GM23338 (cell line): ENCODE measurements around the gene ERBB4. TPM values are rescaled to one million over a fixed set of nuclear protein-coding genes. Genes with fewer than 3 reads are reported as not detected.

Experiments used
- ATAC-seq: fragments of 200-7000 bp; cut with Tn5 transposase; 3 replicates; pipeline ENCODE4 v1.9.1; 2020
- DNase-seq: peaks from one replicate; pipeline ENCODE4 v3.0.0-alpha.2; 2015; ENCODE audit warnings: low spot score
- H2AFZ ChIP-seq: fragments of 200-600 bp; sonication (generic); 2 replicates; pipeline ENCODE4 v1.8.0; 2016; ENCODE audit warnings: antibody characterized with exemption, mild to moderate bottlenecking, moderate library complexity
- H3F3A ChIP-seq: fragments of 200-600 bp; sonication (generic); replicated peaks from 2 replicates; pipeline ENCODE4 v1.8.0; 2017; ENCODE audit warnings: antibody characterized with exemption, mixed run types, low read depth
- H3K27ac ChIP-seq: fragments of 200-600 bp; sonication (generic); 2 replicates; pipeline ENCODE4 v1.6.1; 2016; ENCODE audit warnings: low read depth
- H3K27me3 ChIP-seq: fragments of 200-600 bp; sonication (generic); 2 replicates; pipeline ENCODE4 v1.8.0; 2016; ENCODE audit warnings: mild to moderate bottlenecking, mixed run types, moderate library complexity; ENCODE audit not compliant: insufficient read depth
- H3K36me3 ChIP-seq: fragments of 200-600 bp; sonication (generic); 2 replicates; pipeline ENCODE4 v1.8.0; 2016; ENCODE audit warnings: mild to moderate bottlenecking; ENCODE audit not compliant: insufficient read depth
- H3K4me1 ChIP-seq: fragments of 200-600 bp; sonication (generic); 2 replicates; pipeline ENCODE4 v1.8.0; 2016; ENCODE audit warnings: mild to moderate bottlenecking, moderate library complexity; ENCODE audit not compliant: insufficient read depth
- H3K4me2 ChIP-seq: fragments of 200-600 bp; sonication (generic); 2 replicates; pipeline ENCODE4 v1.7.1; 2017; ENCODE audit warnings: mixed run types
- H3K4me3 ChIP-seq: fragments of 200-600 bp; sonication (generic); 2 replicates; pipeline ENCODE4 v1.6.1; 2016; ENCODE audit warnings: mixed run types
- H3K79me2 ChIP-seq: fragments of 200-600 bp; sonication (generic); replicated peaks from 2 replicates; pipeline ENCODE4 v1.8.0; 2017; ENCODE audit warnings: mild to moderate bottlenecking; ENCODE audit not compliant: insufficient read depth
- H3K9me2 ChIP-seq: fragments of 200-600 bp; sonication (generic); 2 replicates; pipeline ENCODE4 v1.8.0; 2017; ENCODE audit not compliant: insufficient read depth
- H4K20me1 ChIP-seq: fragments of 200-600 bp; sonication (generic); replicated peaks from 2 replicates; pipeline ENCODE4 v1.8.0; 2017; ENCODE audit warnings: mild to moderate bottlenecking; ENCODE audit not compliant: insufficient read depth
- H3K27ac Mint-ChIP-seq: 2 replicates; pipeline ENCODE4 v1.8.0; 2020; ENCODE audit warnings: inconsistent platforms, mild to moderate bottlenecking, moderate library complexity, mixed read lengths
- H3K27me3 Mint-ChIP-seq: 3 replicates; pipeline ENCODE4 v1.8.0; 2022; ENCODE audit warnings: low read depth, mild to moderate bottlenecking, moderate library complexity, mixed read lengths, inconsistent platforms; ENCODE audit not compliant: insufficient read depth, poor library complexity
- H3K36me3 Mint-ChIP-seq: 3 replicates; pipeline ENCODE4 v1.8.0; 2021; ENCODE audit warnings: low read depth, mild to moderate bottlenecking, inconsistent platforms, moderate library complexity, mixed read lengths
- H3K4me1 Mint-ChIP-seq: 3 replicates; pipeline ENCODE4 v1.8.0; 2020; ENCODE audit warnings: mild to moderate bottlenecking, inconsistent platforms, mixed read lengths
- H3K4me3 Mint-ChIP-seq: 3 replicates; pipeline ENCODE4 v1.8.0; 2021; ENCODE audit warnings: moderate library complexity, mild to moderate bottlenecking, inconsistent platforms, mixed read lengths
- H3K9me3 Mint-ChIP-seq: 3 replicates; pipeline ENCODE4 v1.8.0; 2020; ENCODE audit warnings: moderate library complexity, mild to moderate bottlenecking, inconsistent platforms, mixed read lengths
- CREB1 ChIP-seq: fragments of 250-450 bp; sonication (Bioruptor Pico); IDR thresholded peaks from 2 replicates; pipeline ENCODE4 v1.5.0; 2020; ENCODE audit warnings: low read depth, mild to moderate bottlenecking, moderate library complexity
- CTCF ChIP-seq, 2 experiments: fragments of 200-600 bp in 1 of 2; sonication (generic) in 1 of 2; conservative IDR thresholded peaks; 2 replicates each; pipeline versions ENCODE4 v1.5.1 to v1.6.1; 2016 to 2017; ENCODE audit warnings: antibody characterized with exemption in 2 of 2, low read depth in 2 of 2, mild to moderate bottlenecking in 2 of 2, moderate library complexity in 1 of 2
- ETS1 ChIP-seq: IDR thresholded peaks from 2 replicates; pipeline ENCODE4 v1.6.1; 2016; ENCODE audit warnings: antibody characterized with exemption
- EZH2 ChIP-seq: fragments of 200-600 bp; sonication (generic); IDR thresholded peaks from one replicate; pipeline ENCODE4 v1.8.0; 2017; ENCODE audit warnings: antibody characterized with exemption, mild to moderate bottlenecking, low read depth; ENCODE audit not compliant: unreplicated experiment
- EZH2phosphoT487 ChIP-seq: fragments of 200-600 bp; sonication (generic); IDR thresholded peaks from one replicate; pipeline ENCODE4 v1.8.1; 2018; ENCODE audit warnings: antibody characterized with exemption; ENCODE audit not compliant: unreplicated experiment
- JUNB ChIP-seq: IDR thresholded peaks from one replicate; pipeline ENCODE4 v1.6.1; 2016; ENCODE audit warnings: antibody characterized with exemption; ENCODE audit not compliant: unreplicated experiment
- NANOG ChIP-seq: IDR thresholded peaks from 2 replicates; pipeline ENCODE4 v1.6.1; 2016; ENCODE audit warnings: antibody characterized with exemption, borderline replicate concordance
- POLR2AphosphoS5 ChIP-seq: IDR thresholded peaks from 2 replicates; pipeline ENCODE4 v1.6.1; 2016; ENCODE audit warnings: antibody characterized with exemption, low read depth
- REST ChIP-seq: IDR thresholded peaks from one replicate; pipeline ENCODE4 v1.6.1; 2018; ENCODE audit warnings: antibody characterized with exemption; ENCODE audit not compliant: unreplicated experiment
- STAT1 ChIP-seq: IDR thresholded peaks from one replicate; pipeline ENCODE4 v1.6.1; 2016; ENCODE audit warnings: antibody characterized with exemption; ENCODE audit not compliant: unreplicated experiment
- ZNF114 ChIP-seq: fragments of 250-450 bp; sonication (Bioruptor Pico); IDR thresholded peaks from 2 replicates; pipeline ENCODE4 v1.5.0; 2020; ENCODE audit warnings: mild to moderate bottlenecking, moderate library complexity
- ZNF331 ChIP-seq: fragments of 250-450 bp; sonication (Bioruptor Pico); IDR thresholded peaks from 2 replicates; pipeline ENCODE4 v1.5.0; 2020; ENCODE audit warnings: low read depth, mild to moderate bottlenecking, moderate library complexity
- ZNF462 ChIP-seq: fragments of 250-450 bp; sonication (Bioruptor Pico); IDR thresholded peaks from 2 replicates; pipeline ENCODE4 v1.5.0; 2020; ENCODE audit warnings: mild to moderate bottlenecking, moderate library complexity
- polyA plus RNA-seq: library from polyadenylated mRNA; unstranded; fragments of >200 nt; fragmentation: Nextera tagmentation; extraction: Ambion mirVana; gene quantifications from 2 replicates; pipeline ENCODE4 v1.2.1, GENCODE V29; 2016
- total RNA-seq: library from RNA; depleted of rRNA; stranded (reverse); fragments of >200 nt; shearing (Covaris generic); gene quantifications from 2 replicates; pipeline ENCODE4 v1.2.3, GENCODE V29; 2014

The ERBB4 gene
- total and polyA plus RNA-seq, 2 experiments from 2014 or later, result 0.73 to 1.1 TPM

- Mint-ChIP-seq H3K27me3 (no peaks in the 10 kb centered on the region), H3K4me3 (no peak overlapping the region)
- ATAC-seq, result no peak
These were observed 1098.5 kb downstream of the ERBB4 start for GRCh38 chr2:211440107-211440506.

More at GRCh38 chr2:211440107-211440506, 1098.5 kb downstream of the ERBB4 start:
- H2AFZ ChIP-seq, result no peak overlapping the region
- no peaks in the 10 kb centered on the region for H3K36me3 Mint-ChIP-seq
- no peak overlapping the region for H3K27ac ChIP-seq
- H3K9me3 Mint-ChIP-seq, result no peaks in the 10 kb centered on the region
- DNase-seq, result no peak
- no peak overlapping the region for H3K27ac Mint-ChIP-seq
- no peaks in the 10 kb centered on the region for H4K20me1 ChIP-seq
- H3K4me1 Mint-ChIP-seq, result peaks cover 15% of the 10 kb centered on the region
- H3K4me3 ChIP-seq, result no peak overlapping the region
- TF ChIP-seq CREB1 (CRISPR knock-in tag), result no peak
- TF ChIP-seq JUNB, result no peak
- TF ChIP-seq NANOG, result no peak
- TF ChIP-seq ETS1, result no peak
- TF ChIP-seq ZNF462 (CRISPR knock-in tag), result no peak
- TF ChIP-seq STAT1, result no peak
- TF ChIP-seq REST, result no peak
- no peak for TF ChIP-seq POLR2AphosphoS5
- TF ChIP-seq EZH2, result no peak
- TF ChIP-seq EZH2phosphoT487, result no peak
- no peak for TF ChIP-seq ZNF331 (CRISPR knock-in tag)
- TF ChIP-seq ZNF114 (CRISPR knock-in tag), result no peak
- no peak for TF ChIP-seq CTCF (conservative IDR thresholded peaks at IDR 0.05; ENCODE audit: low read depth in 2 of 2)
- no peaks in the 10 kb centered on the region for H3F3A ChIP-seq
- H3K27me3 ChIP-seq, result no peaks in the 10 kb centered on the region
- no peaks in the 10 kb centered on the region for H3K79me2 ChIP-seq
- no peaks in the 10 kb centered on the region for H3K9me2 ChIP-seq
- H3K4me1 ChIP-seq, result peaks cover 8% of the 10 kb centered on the region; the same call in 1 of the 2 replicates
- no peak overlapping the region for H3K4me2 ChIP-seq
- no peaks in the 10 kb centered on the region for H3K36me3 ChIP-seq
